Transverse colon (tissue), 4 donors: ENCODE measurements around the gene DCK. TPM values are rescaled to one million over a fixed set of nuclear protein-coding genes. Genes with fewer than 3 reads are reported as not detected.

Source experiments
- DNase-seq: peaks from one replicate; pipeline ENCODE4 v3.0.0-alpha.2; 2019
- H3K27ac ChIP-seq, 4 donors: fragments of 200-600 bp; sonication (generic); 2 replicates each; pipeline ENCODE4 v1.5.1; 2016 to 2018; ENCODE audit warnings: inconsistent platforms in 4 of 4
- H3K27me3 ChIP-seq: fragments of 200-600 bp; sonication (generic); 2 replicates; pipeline ENCODE4 v1.5.1; 2017; ENCODE audit warnings: inconsistent platforms
- H3K36me3 ChIP-seq, 4 donors: fragments of 200-600 bp; sonication (generic); 2 replicates each; pipeline ENCODE4 v1.5.1; 2017 to 2019; ENCODE audit warnings: inconsistent platforms in 4 of 4
- H3K4me1 ChIP-seq, 4 donors: fragments of 200-600 bp; sonication (generic); 2 replicates each; pipeline ENCODE4 v1.5.1; 2017 to 2020; ENCODE audit warnings: inconsistent platforms in 4 of 4
- H3K4me3 ChIP-seq, 4 donors: fragments of 200-600 bp; sonication (generic); 1 replicate in 1 of 4; 2 replicates in 3 of 4; pipeline versions ENCODE4 v1.5.1 to v1.6.1; 2017 to 2019; ENCODE audit warnings: inconsistent platforms in 4 of 4
- H3K9me3 ChIP-seq, 2 donors: fragments of 200-600 bp; sonication (generic); 2 replicates each; pipeline ENCODE4 v1.5.1; 2017 to 2019; ENCODE audit warnings: inconsistent platforms in 2 of 2
- CTCF ChIP-seq, 5 experiments: fragments of 200-600 bp in 3 of 5; fragments of 450-650 bp in 2 of 5; sonication (generic) in 3 of 5; IDR thresholded peaks; 1 replicate in 2 of 5; 2 replicates in 3 of 5; pipeline ENCODE4 v1.5.1; 2016 to 2017; ENCODE audit warnings: antibody characterized with exemption in 5 of 5, inconsistent platforms in 3 of 5, mild to moderate bottlenecking in 2 of 5, moderate library complexity in 1 of 5
- EP300 ChIP-seq: sonication (generic); formaldehyde crosslinking; IDR thresholded peaks from one replicate; pipeline ENCODE4 v1.6.1; 2017; ENCODE audit warnings: antibody characterized with exemption, low read depth
- POLR2A ChIP-seq: fragments of 450-650 bp; IDR thresholded peaks from one replicate; pipeline ENCODE4 v1.6.1; 2016; ENCODE audit warnings: antibody characterized with exemption, mild to moderate bottlenecking, moderate library complexity
- POLR2AphosphoS5 ChIP-seq, 3 donors: sonication (generic); formaldehyde crosslinking; IDR thresholded peaks; one replicate each; pipeline ENCODE4 v1.6.1; 2016; ENCODE audit warnings: antibody characterized with exemption in 3 of 3
- WGBS, 2 donors: methylation state at CpG; one replicate each; pipeline ENCODE4 v1.1.5; 2018; ENCODE audit warnings: low coverage in 1 of 2; 5-methylcytosine and 5-hydroxymethylcytosine counted together
- in situ Hi-C, 4 donors: fragments of 200-750 bp; cut with MboI; loops; one replicate each; pipeline versions ENCODE4 v1.15.0 to v1.15.1; 2017; ENCODE audit warnings: low sequenced_read_pairs in 3 of 4, low pct_ligation_motif_present in 1 of 4, low pct_unique_long_range_greater_than_20kb in 1 of 4
- intact Hi-C: fragments of 100-400 bp; cut with DNase I; formaldehyde crosslinking; loops from one replicate; pipeline ENCODE4 v1.15.1; 2023; ENCODE audit warnings: low total_unique reads
- total RNA-seq, 4 donors: library from RNA; depleted of rRNA; stranded (reverse); fragments of >200 nt; gene quantifications; one replicate each; pipeline ENCODE4 v1.1.0, GENCODE V29; 2016

The DCK gene
- total RNA-seq, 4 donors from 2014 or later, result 6.0 to 18.1 (median 15.9) TPM

GRCh38 chr4:71063711-71064110 lies 70.3 kb downstream of the DCK start:
- Histone ChIP-seq H3K4me3 (no peak overlapping the region), H3K36me3 (no peaks in the 10 kb centered on the region), H3K4me1 (peaks cover 0 to 17% (median 5%) of the 10 kb centered on the region in 4 donors), H3K27ac (no peak overlapping the region), H3K9me3 (no peaks in the 10 kb centered on the region), H3K27me3 (no peaks in the 10 kb centered on the region)
- DNase-seq, result no peak
- intact Hi-C loops, result no loop called here
- 70 to 76% methylated on average over 1 of the region's 1 CpG for WGBS, 2 donors
- in situ Hi-C loops, result no loop called here
- TF ChIP-seq CTCF (IDR thresholded peaks at IDR 0.05) (no peak), EP300 (no peak), POLR2A (no peak), POLR2AphosphoS5 (IDR thresholded peaks at IDR 0.05) (no peak)

GRCh38 chr4:71064521-71064920 lies 71.1 kb downstream of the DCK start:
- H3K27me3 ChIP-seq, result no peaks in the 10 kb centered on the region
- no peak for TF ChIP-seq POLR2A
- TF ChIP-seq EP300, result no peak
- TF ChIP-seq CTCF (IDR thresholded peaks at IDR 0.05), result no peak
- TF ChIP-seq POLR2AphosphoS5 (IDR thresholded peaks at IDR 0.05), result no peak
- 90 to 92% methylated on average over 5 to 6 of the region's 6 CpGs for WGBS, 2 donors

GRCh38 chr4:71065991-71066510 lies 72.6 kb downstream of the DCK start:
- DNase-seq, result no peak
- Histone ChIP-seq H3K36me3 (no peaks in the 10 kb centered on the region), H3K27ac (no peak overlapping the region), H3K4me3 (no peak overlapping the region), H3K27me3 (no peaks in the 10 kb centered on the region), H3K4me1 (peaks cover 0 to 17% (median 7%) of the 10 kb centered on the region in 4 donors), H3K9me3 (no peaks in the 10 kb centered on the region)
- 66 to 78% methylated on average over 2 of the region's 2 CpGs for WGBS, 2 donors
- in situ Hi-C loops, result no loop called here
- intact Hi-C loops, result no loop called here
- TF ChIP-seq CTCF (IDR thresholded peaks at IDR 0.05), result no peak
- no peak for TF ChIP-seq POLR2A
- TF ChIP-seq POLR2AphosphoS5 (IDR thresholded peaks at IDR 0.05), result no peak
- no peak for TF ChIP-seq EP300

More at GRCh38 chr4:71064521-71064920, 71.1 kb downstream of the DCK start:
- H3K27ac ChIP-seq, result no peak overlapping the region
- no peaks in the 10 kb centered on the region for H3K9me3 ChIP-seq
- no peak for DNase-seq
- in situ Hi-C loops (no loop called here), intact Hi-C loops (no loop called here)
- no peaks in the 10 kb centered on the region for H3K36me3 ChIP-seq
- H3K4me3 ChIP-seq, result no peak overlapping the region
- H3K4me1 ChIP-seq, result peaks cover 0 to 17% (median 7%) of the 10 kb centered on the region in 4 donors

- no peaks in the 10 kb centered on the region for H3K36me3 ChIP-seq
- H3K4me3 ChIP-seq, result no peak overlapping the region
- peaks cover 0 to 17% (median 7%) of the 10 kb centered on the region in 4 donors for H3K4me1 ChIP-seq
- no peaks in the 10 kb centered on the region for H3K27me3 ChIP-seq
- 50 to 58% methylated on average over 3 to 4 of the region's 4 CpGs for WGBS, 2 donors
- no peak overlapping the region for H3K27ac ChIP-seq
- no peaks in the 10 kb centered on the region for H3K9me3 ChIP-seq
- in situ Hi-C loops (no loop called here), intact Hi-C loops (no loop called here)
- DNase-seq, result no peak
- TF ChIP-seq POLR2A (no peak), CTCF (IDR thresholded peaks at IDR 0.05) (no peak), EP300 (no peak), POLR2AphosphoS5 (IDR thresholded peaks at IDR 0.05) (no peak)
These were observed 73.6 kb downstream of the DCK start for GRCh38 chr4:71066737-71067716.
